ENCODE measurements around the gene DSCAM. TPM values are rescaled to one million over a fixed set of nuclear protein-coding genes. Genes with fewer than 3 reads are reported as not detected.

DSCAM gene
- total RNA-seq, 4 donors from 2014 or later = 0.07 TPM; not detected in 3

- H3K36me3 ChIP-seq = no peaks in the 10 kb centered on the region
Measured at GRCh38 chr21:40253112-40253511, 593.8 kb downstream of the DSCAM start.

GRCh38 chr21:40250514-40251294 is 596.3 kb downstream of the DSCAM start:
- H3K27ac ChIP-seq = no peak overlapping the region
- intact Hi-C loops (cut with DNase I; ENCODE audit: low total_unique reads) = no loop called here
- TF ChIP-seq CTCF (IDR thresholded peaks at IDR 0.05) = no peak
- TF ChIP-seq POLR2A (IDR thresholded peaks at IDR 0.05) = no peak

More at GRCh38 chr21:40253112-40253511, 593.8 kb downstream of the DSCAM start:
- Histone ChIP-seq H3K9me3 (no peaks in the 10 kb centered on the region), H3K4me1 (no peaks in the 10 kb centered on the region), H3K4me3 (no peak overlapping the region), H3K27ac (no peak overlapping the region), H3K27me3 (no peaks in the 10 kb centered on the region)
- TF ChIP-seq POLR2A (IDR thresholded peaks at IDR 0.05) = no peak
- TF ChIP-seq CTCF (IDR thresholded peaks at IDR 0.05) = no peak
- intact Hi-C loops (cut with DNase I; ENCODE audit: low total_unique reads) = no loop called here
- DNase-seq = no peak

GRCh38 chr21:40244981-40245380 is 602.0 kb downstream of the DSCAM start:
- Histone ChIP-seq H3K27ac (no peak overlapping the region), H3K27me3 (no peaks in the 10 kb centered on the region), H3K36me3 (no peaks in the 10 kb centered on the region), H3K9me3 (no peaks in the 10 kb centered on the region), H3K4me3 (no peak overlapping the region), H3K4me1 (no peaks in the 10 kb centered on the region)
- no peak for DNase-seq
- TF ChIP-seq POLR2A (IDR thresholded peaks at IDR 0.05) (no peak), CTCF (IDR thresholded peaks at IDR 0.05) (no peak)
- intact Hi-C loops (cut with DNase I; ENCODE audit: low total_unique reads) = no loop called here

More at GRCh38 chr21:40250514-40251294, 596.3 kb downstream of the DSCAM start:
- H3K4me1 ChIP-seq = no peaks in the 10 kb centered on the region
- no peak for DNase-seq
- H3K4me3 ChIP-seq = no peak overlapping the region
- no peaks in the 10 kb centered on the region for H3K27me3 ChIP-seq
- no peaks in the 10 kb centered on the region for H3K36me3 ChIP-seq
- no peaks in the 10 kb centered on the region for H3K9me3 ChIP-seq

GRCh38 chr21:40243685-40244084 is 603.3 kb downstream of the DSCAM start:
- intact Hi-C loops (cut with DNase I; ENCODE audit: low total_unique reads) = no loop called here
- Histone ChIP-seq H3K36me3 (no peaks in the 10 kb centered on the region), H3K4me3 (no peak overlapping the region), H3K27me3 (no peaks in the 10 kb centered on the region), H3K27ac (no peak overlapping the region), H3K4me1 (no peaks in the 10 kb centered on the region), H3K9me3 (no peaks in the 10 kb centered on the region)
- TF ChIP-seq CTCF (IDR thresholded peaks at IDR 0.05) (no peak), POLR2A (IDR thresholded peaks at IDR 0.05) (no peak)
- DNase-seq = no peak

- intact Hi-C loops (cut with DNase I; ENCODE audit: low total_unique reads) = no loop called here
- no peaks in the 10 kb centered on the region for H3K9me3 ChIP-seq
- H3K4me3 ChIP-seq = no peak overlapping the region
- no peaks in the 10 kb centered on the region for H3K36me3 ChIP-seq
- no peaks in the 10 kb centered on the region for H3K4me1 ChIP-seq
- H3K27me3 ChIP-seq = no peaks in the 10 kb centered on the region
- no peak for DNase-seq
- H3K27ac ChIP-seq = no peak overlapping the region
- TF ChIP-seq POLR2A (IDR thresholded peaks at IDR 0.05) = no peak
- no peak for TF ChIP-seq CTCF (IDR thresholded peaks at IDR 0.05)
Measured at GRCh38 chr21:40242586-40243265, 604.2 kb downstream of the DSCAM start.

Measured in uterus (tissue), 4 donors.